NCI-H2029 (cell line): ENCODE results near the gene ASB7.

Source experiments
- DNase-seq: peaks from one replicate; lab custom pipeline; 2025; lab: John Stamatoyannopoulos, UW

ASB7 gene

GRCh38 chr15:100686021-100686724 is 83.8 kb downstream of the ASB7 start:
- no peak for DNase-seq

DNA sequence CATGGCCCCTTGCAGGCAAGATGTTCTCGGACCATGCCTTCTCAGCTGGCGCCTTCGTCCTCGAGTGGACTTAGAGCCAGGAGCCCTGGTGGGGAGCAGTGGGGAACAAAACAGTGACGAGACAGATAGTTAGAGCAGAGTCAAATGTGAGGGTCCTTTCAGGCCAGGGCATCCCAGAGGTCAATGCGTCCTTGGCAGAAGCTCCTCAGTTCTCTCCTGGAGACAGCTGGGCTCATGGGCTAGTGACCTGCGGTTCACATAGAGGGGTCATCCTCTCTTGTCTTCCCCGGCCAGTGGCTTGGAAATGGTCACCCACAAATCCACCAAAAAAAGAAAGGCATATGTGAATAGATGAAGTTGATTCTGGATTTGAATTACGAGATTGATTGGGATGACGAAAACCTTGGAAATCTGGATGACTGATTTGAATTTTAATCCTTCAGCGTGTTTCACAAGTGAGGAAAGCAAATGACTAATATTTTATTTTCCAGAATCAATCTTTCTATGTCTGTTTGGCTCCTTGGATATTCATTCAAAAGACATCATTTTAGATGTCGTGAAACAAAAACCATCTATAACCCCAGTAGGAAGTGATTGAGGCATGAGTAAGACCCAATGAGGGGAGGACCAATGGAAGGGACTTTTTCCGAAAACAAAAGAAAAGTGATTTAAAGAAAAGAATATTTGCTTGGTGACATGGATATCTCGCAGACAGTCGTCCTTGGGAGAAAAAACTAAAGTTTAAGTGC is 84.5 kb downstream of the ASB7 start:
- DNase-seq, result no peak

- DNase-seq, result no peak
Observed at GRCh38 chr15:100687582-100688141, 85.3 kb downstream of the ASB7 start.

DNA sequence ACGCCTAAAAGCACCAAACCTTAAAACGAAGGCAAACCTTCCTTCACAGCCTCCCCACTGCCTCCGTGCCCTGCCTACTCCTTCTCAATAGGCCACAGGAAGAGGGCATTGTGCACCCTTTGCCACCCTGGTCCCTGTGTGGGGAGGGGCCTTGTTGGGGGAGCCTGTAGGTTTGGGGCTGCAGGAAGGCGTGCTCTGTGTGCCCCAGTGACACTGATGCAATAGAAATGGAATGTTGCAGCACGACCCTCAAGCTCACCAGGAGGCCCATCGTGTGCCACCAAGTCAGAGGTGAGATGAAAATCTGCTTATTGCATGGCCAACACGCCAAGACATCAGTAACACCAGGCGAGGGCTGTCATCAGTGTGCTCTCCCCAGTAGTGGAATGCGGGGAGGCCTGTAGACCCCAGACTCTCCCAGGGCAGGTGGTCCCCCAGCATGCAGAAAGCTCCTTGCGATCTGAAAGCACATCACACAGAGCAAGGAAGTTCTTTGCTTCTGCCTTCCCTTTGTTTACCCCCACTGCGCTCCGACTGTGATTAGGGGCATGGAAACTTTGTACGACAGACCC is 86.2 kb downstream of the ASB7 start:
- DNase-seq, result no peak

DNA sequence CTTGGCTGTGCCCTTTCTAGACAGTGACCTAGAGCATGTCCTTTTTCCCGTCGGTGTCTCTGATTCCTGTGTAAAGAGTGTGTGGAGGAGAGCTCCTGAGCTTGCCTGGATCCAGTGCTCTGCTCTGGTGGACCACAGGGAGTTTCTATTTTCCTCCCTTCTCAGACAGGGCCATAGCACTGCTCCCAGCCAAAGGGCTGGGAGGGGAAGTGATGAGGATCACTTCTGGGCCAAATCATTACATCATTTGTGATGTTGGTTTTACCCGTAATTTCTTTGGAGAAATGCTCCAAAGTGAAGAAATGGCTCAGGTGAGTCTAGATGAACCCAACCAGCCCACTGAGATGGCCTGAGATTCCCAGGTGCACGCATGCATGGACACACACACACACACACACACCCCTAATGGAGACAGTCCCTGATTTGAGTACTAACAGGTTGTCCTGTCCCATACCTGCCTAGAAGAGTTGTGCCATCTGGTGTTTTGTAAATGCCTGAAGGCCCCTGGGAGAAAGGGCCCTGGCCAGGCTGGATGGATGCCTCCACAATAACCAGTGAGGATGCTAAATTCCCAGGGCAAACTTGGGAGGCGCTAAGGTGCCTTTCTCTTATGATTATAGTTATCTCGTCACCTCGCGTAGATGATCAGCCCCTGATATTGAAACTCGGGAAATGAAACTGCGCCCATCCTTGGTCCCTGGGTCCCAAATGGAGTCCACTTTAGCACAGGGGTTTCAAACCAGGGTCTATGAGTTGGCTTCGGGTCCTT is 86.9 kb downstream of the ASB7 start:
- DNase-seq, result no peak

DNA sequence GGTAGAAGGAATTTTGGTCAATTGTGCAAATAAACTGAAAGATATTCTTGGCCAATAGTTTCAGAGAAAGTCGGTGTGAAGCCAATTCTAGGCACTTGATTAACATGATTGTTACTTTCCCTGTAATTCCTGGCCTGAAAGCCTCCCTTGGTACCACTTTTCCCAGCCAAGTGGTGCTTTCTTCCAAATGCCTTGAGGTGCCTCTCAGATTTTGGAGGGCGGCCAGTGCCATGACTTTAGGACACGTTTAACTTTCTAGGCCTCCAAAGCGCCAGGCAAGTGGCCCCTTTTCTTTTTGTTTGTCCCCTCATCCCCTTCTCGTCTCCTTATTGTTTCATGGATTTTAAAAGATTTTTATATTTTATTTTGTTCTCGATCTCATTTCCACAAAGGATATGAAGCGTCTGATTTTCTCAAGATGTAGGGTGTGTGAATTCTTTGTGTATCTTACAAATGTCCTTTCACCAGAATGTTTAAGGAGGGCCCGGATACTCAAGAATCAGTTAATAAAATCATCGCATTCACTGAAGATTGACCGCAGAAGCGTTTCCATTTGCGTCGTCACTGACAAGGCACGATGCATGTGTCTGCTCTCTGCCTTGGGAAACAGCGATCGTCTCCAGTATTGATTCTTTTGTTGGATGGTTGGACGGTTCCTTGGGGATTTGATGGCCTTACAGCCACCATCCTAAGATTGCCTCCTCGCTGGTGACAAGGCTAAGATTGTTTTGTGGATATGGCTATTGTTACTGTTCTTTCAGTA is 87.8 kb downstream of the ASB7 start:
- DNase-seq, result no peak

DNA sequence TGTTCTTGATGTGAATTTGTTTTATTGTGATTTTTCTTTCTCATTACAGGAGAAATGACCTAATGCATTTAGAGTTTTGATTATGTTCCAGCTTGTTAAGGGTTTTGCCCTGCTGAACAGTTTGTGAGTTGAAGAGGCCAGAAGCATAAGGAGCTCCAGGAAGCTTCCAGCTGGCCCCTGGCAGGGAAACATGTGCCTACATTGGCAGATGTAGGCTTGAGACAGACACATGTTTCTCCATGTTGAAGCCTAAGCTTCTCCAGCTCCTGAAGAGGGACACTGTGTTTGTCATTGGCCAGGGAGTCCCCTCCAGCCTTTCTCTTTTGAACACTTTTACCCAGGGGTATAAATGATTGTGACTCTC is 88.4 kb downstream of the ASB7 start:
- DNase-seq, result no peak

DNA sequence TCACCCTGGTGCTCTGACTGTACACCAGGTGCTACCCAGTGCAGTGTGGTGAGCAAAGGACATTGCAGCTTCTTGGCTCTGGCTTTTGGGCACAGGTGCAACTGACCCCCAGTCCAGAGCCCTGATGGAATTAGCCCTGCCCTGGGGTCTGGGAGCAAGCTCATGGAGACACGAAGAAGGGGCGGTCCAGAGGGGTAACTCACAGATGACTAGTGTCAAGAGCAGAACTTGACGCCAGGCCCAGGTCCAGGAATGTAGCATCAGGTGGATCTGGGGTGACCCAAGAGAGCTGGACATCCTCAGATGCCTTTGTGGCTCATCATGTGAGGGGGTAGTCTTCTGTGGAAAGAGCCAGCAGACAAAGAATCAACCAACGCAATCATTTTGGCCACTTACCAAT is 88.9 kb downstream of the ASB7 start:
- no peak for DNase-seq

GRCh38 chr15:100692246-100692645 is 89.9 kb downstream of the ASB7 start:
- DNase-seq, result no peak

- no peak for DNase-seq
Observed at GRCh38 chr15:100692671-100693070, 90.3 kb downstream of the ASB7 start.

DNA sequence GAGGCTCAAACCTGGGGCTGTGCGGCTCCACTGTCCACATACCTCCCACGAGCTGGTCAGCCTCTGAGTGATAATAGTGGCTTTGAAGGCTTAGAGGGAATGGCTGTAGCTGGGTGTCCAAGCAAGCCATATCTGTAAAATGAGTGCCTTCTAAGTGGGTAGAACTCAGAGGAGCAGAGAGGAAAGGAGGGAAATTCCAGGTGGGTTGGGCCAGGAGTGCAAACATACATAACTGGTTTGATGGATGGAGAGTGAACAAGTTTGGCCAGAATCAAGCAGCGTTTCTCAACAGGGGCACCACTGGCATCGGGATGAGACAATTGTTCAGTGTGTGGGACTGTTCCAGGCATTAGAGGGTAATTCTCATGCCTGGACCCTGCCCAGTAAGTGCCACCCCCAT is 91.1 kb downstream of the ASB7 start:
- no peak for DNase-seq

- DNase-seq, result no peak
Observed at GRCh38 chr15:100694381-100695021, 92.1 kb downstream of the ASB7 start.

GRCh38 chr15:100695048-100695447 is 92.7 kb downstream of the ASB7 start:
- DNase-seq, result no peak

DNA sequence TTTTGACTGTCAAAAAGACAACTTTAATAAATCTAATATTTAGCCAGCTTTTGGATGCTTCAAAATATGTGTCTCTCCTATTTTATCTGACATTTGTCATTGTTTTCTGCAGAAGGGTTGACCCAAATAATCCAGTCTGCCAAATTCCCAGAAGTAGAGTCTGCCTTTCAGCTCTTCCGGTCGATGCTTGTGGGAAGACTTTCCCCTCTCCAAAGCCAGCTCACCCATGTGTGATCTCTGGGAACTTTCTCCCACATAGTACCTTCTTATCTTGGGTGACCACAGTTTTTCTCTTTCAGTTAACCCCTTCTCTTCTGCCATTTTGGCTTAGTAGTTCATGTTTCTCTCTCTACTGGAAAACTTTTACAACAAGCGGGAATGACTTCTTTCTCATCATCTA is 94.1 kb downstream of the ASB7 start:
- no peak for DNase-seq
